A549 (cell line): ENCODE results near the gene ATP13A2. TPM values are rescaled to one million over a fixed set of nuclear protein-coding genes. Genes with fewer than 3 reads are reported as not detected.
A peak's percentile ranks its signal among the peaks of the same experiment; 100 is the strongest.

ENCODE experiments used
- ATAC-seq, 2 experiments: fragments of 200-7000 bp in 1 of 2; fragments of >200 bp in 1 of 2; cut with Nextera tagmentation in 1 of 2; cut with Tn5 transposase in 1 of 2; 3 replicates each; pipeline versions ENCODE4 v1.8.0 to v1.9.1; 2018 to 2020; ENCODE audit warnings: mild to moderate bottlenecking in 1 of 2, moderate library complexity in 1 of 2
- CTCF ChIA-PET: fragments of 300-600 bp; sonication (Branson Sonifier 250); formaldehyde crosslinking; extraction: SDS; loops from one replicate; lab custom pipeline; 2021; ENCODE audit warnings: antibody characterized with exemption, inconsistent platforms; lab: Yijun Ruan, JAX
- POLR2A ChIA-PET: fragments of 350-600 bp; formaldehyde crosslinking; extraction: SDS; loops from one replicate; lab custom pipeline; 2021; ENCODE audit warnings: antibody characterized with exemption, inconsistent platforms; lab: Yijun Ruan, JAX
- DNase-seq, 2 experiments: peaks; one replicate each; pipeline versions ENCODE4 v3.0.0 to v3.0.0-alpha.2; 2011 to 2016; ENCODE audit warnings: low read depth in 1 of 2, low spot score in 1 of 2
- FAIRE-seq: peaks from 2 replicates; lab custom pipeline; 2011; peaks lifted over from hg19 to GRCh38; lab: Jason Lieb, UNC
- H3K27ac ChIP-seq, 2 experiments: fragments of >200 bp; sonication (Bioruptor Twin); formaldehyde crosslinking; 3 replicates each; pipeline ENCODE4 v1.5.1; 2016 to 2017
- H3K4me1 ChIP-seq: fragments of >200 bp; sonication (Bioruptor Twin); formaldehyde crosslinking; 3 replicates; pipeline ENCODE4 v1.6.1; 2016
- H3K4me2 ChIP-seq: fragments of >200 bp; sonication (Bioruptor Twin); formaldehyde crosslinking; 3 replicates; pipeline ENCODE4 v1.6.1; 2016
- H3K4me3 ChIP-seq: fragments of >200 bp; sonication (Bioruptor Twin); formaldehyde crosslinking; 3 replicates; pipeline ENCODE4 v1.5.1; 2016
- H3K9me3 ChIP-seq: fragments of >200 bp; sonication (Bioruptor Twin); formaldehyde crosslinking; 3 replicates; pipeline ENCODE4 v1.6.1; 2016
- BCL3 ChIP-seq: fragments of >200 bp; sonication (Bioruptor Twin); formaldehyde crosslinking; IDR thresholded peaks from 3 replicates; pipeline ENCODE4 v1.6.1; 2016
- BHLHE40 ChIP-seq: IDR thresholded peaks from 2 replicates; pipeline ENCODE4 v1.6.1; 2012; ENCODE audit warnings: low read depth, low read length, inconsistent platforms
- CBX8 ChIP-seq: fragments of 200-600 bp; sonication (generic); IDR thresholded peaks from 2 replicates; pipeline ENCODE4 v1.6.1; 2016
- EHF ChIP-seq: fragments of 250-450 bp; sonication (Bioruptor Pico); IDR thresholded peaks from 2 replicates; pipeline ENCODE4 v1.5.0; 2020; ENCODE audit warnings: mild to moderate bottlenecking
- EHMT2 ChIP-seq: fragments of 200-600 bp; sonication (generic); IDR thresholded peaks from 2 replicates; pipeline ENCODE4 v1.6.1; 2016; ENCODE audit warnings: antibody characterized with exemption, low read depth, mild to moderate bottlenecking, moderate library complexity
- EP300 ChIP-seq, 2 experiments: fragments of >200 bp; sonication (Bioruptor Twin); formaldehyde crosslinking; IDR thresholded peaks; 2 replicates in 1 of 2; 3 replicates in 1 of 2; pipeline ENCODE4 v1.6.1; 2016 to 2017
- ESRRA ChIP-seq: fragments of 150-350 bp; IDR thresholded peaks from 2 replicates; pipeline ENCODE4 v1.6.1; 2014; ENCODE audit warnings: mild to moderate bottlenecking, low read length, borderline replicate concordance
- FOSL2 ChIP-seq, 2 experiments: fragments of 450-650 bp in 1 of 2; fragments of >200 bp in 1 of 2; sonication (Bioruptor Twin) in 1 of 2; formaldehyde crosslinking; IDR thresholded peaks; 2 replicates each; pipeline versions ENCODE4 v1.5.0 to v1.6.1; 2016 to 2020; ENCODE audit warnings: mild to moderate bottlenecking in 1 of 2, moderate library complexity in 1 of 2
- HES2 ChIP-seq: fragments of >200 bp; sonication (Bioruptor Twin); formaldehyde crosslinking; IDR thresholded peaks from 2 replicates; pipeline ENCODE4 v1.6.1; 2016
- HEYL ChIP-seq: fragments of 250-450 bp; sonication (Bioruptor Pico); IDR thresholded peaks from 2 replicates; pipeline ENCODE4 v1.8.0; 2021; ENCODE audit warnings: mild to moderate bottlenecking, moderate library complexity
- HMGXB4 ChIP-seq: fragments of 250-450 bp; sonication (Bioruptor Pico); IDR thresholded peaks from 2 replicates; pipeline ENCODE4 v1.5.0; 2021; ENCODE audit warnings: mild to moderate bottlenecking, moderate library complexity, borderline replicate concordance
- JUN ChIP-seq, 2 experiments: fragments of >200 bp; sonication (Bioruptor Twin); formaldehyde crosslinking; IDR thresholded peaks; 2 replicates in 1 of 2; 3 replicates in 1 of 2; pipeline ENCODE4 v1.6.1; 2016 to 2017
- JUNB ChIP-seq: fragments of >200 bp; sonication (Bioruptor Twin); formaldehyde crosslinking; IDR thresholded peaks from 2 replicates; pipeline ENCODE4 v1.6.1; 2016
- KDM5A ChIP-seq: fragments of 200-600 bp; sonication (generic); IDR thresholded peaks from 2 replicates; pipeline ENCODE4 v1.6.1; 2016; ENCODE audit warnings: antibody characterized with exemption, mild to moderate bottlenecking
- MAX ChIP-seq: IDR thresholded peaks from 2 replicates; pipeline ENCODE4 v1.6.1; 2012
- MAZ ChIP-seq: fragments of 150-350 bp; IDR thresholded peaks from 2 replicates; pipeline ENCODE4 v1.6.1; 2014; ENCODE audit warnings: antibody characterized with exemption, low read depth, low read length, borderline replicate concordance
- NR3C1 ChIP-seq: fragments of >200 bp; sonication (Bioruptor Twin); formaldehyde crosslinking; IDR thresholded peaks from 3 replicates; pipeline ENCODE4 v1.6.1; 2017
- PHF8 ChIP-seq: fragments of 200-600 bp; sonication (generic); IDR thresholded peaks from 2 replicates; pipeline ENCODE4 v1.6.1; 2016; ENCODE audit warnings: low read depth, mild to moderate bottlenecking, antibody characterized with exemption, moderate library complexity, borderline replicate concordance
- POLR2A ChIP-seq: IDR thresholded peaks from 2 replicates; pipeline ENCODE4 v1.6.1; 2012; ENCODE audit warnings: mild to moderate bottlenecking, low read length
- POLR2AphosphoS2 ChIP-seq: conservative IDR thresholded peaks from 2 replicates; pipeline ENCODE4 v1.6.1; 2012; ENCODE audit warnings: low read length, improper control_type of control experiment, inconsistent platforms
- RAD21 ChIP-seq, 2 experiments: fragments of >200 bp in 1 of 2; sonication (Bioruptor Twin) in 1 of 2; formaldehyde crosslinking in 1 of 2; IDR thresholded peaks in 1 of 2; conservative IDR thresholded peaks in 1 of 2; 2 replicates in 1 of 2; 3 replicates in 1 of 2; pipeline ENCODE4 v1.6.1; 2012 to 2018; ENCODE audit warnings: inconsistent platforms in 1 of 2
- RCOR1 ChIP-seq: fragments of 150-350 bp; IDR thresholded peaks from 2 replicates; pipeline ENCODE4 v1.6.1; 2014; ENCODE audit warnings: antibody characterized with exemption, low read length, low read depth
- RFX5 ChIP-seq: fragments of 450-650 bp; IDR thresholded peaks from 2 replicates; pipeline ENCODE4 v1.7.1; 2014; ENCODE audit warnings: antibody characterized with exemption, mild to moderate bottlenecking, moderate library complexity
- SMC3 ChIP-seq: fragments of >200 bp; sonication (Bioruptor Twin); formaldehyde crosslinking; IDR thresholded peaks from 3 replicates; pipeline ENCODE4 v1.6.1; 2018; ENCODE audit warnings: inconsistent platforms
- SREBF2 ChIP-seq: fragments of 450-650 bp; IDR thresholded peaks from 2 replicates; pipeline ENCODE4 v1.6.1; 2014; ENCODE audit warnings: mild to moderate bottlenecking, moderate library complexity
- WGBS: methylation state at CpG from one replicate; pipeline ENCODE4 v1.1.6; 2017; ENCODE audit errors: missing lambda C conversion rate; 5-methylcytosine and 5-hydroxymethylcytosine counted together
- polyA plus RNA-seq, 4 experiments: library from polyadenylated mRNA; depleted of rRNA in 3 of 4; stranded (reverse); fragments of >200 nt; fragmentation: RNase III in 1 of 4; extraction: RNeasy Plus Mini Kit Qiagen cat#74134 plus additional on column Dnase treatment in 1 of 4; gene quantifications; 2 replicates in 3 of 4; 3 replicates in 1 of 4; pipeline ENCODE4 v1.2.3, GENCODE V29; 2011 to 2017
- TF ChIP-seq, protein P1 (sequence below): fragments of 450-650 bp; IDR thresholded peaks from 2 replicates; pipeline ENCODE4 v1.6.1; 2014; ENCODE audit warnings: antibody characterized with exemption
- TF ChIP-seq, protein P2 (sequence below): fragments of 150-350 bp; IDR thresholded peaks from 2 replicates; pipeline ENCODE4 v1.6.1; 2014; ENCODE audit warnings: low read depth, mild to moderate bottlenecking, low read length
- TF ChIP-seq, protein P3 (sequence below): IDR thresholded peaks from 2 replicates; pipeline ENCODE4 v1.6.1; 2012

Gene ATP13A2
- polyA plus RNA-seq, 2 of the 4 experiments (the other 2 are of a cell fraction): 7.9 to 23.1 TPM

DNA sequence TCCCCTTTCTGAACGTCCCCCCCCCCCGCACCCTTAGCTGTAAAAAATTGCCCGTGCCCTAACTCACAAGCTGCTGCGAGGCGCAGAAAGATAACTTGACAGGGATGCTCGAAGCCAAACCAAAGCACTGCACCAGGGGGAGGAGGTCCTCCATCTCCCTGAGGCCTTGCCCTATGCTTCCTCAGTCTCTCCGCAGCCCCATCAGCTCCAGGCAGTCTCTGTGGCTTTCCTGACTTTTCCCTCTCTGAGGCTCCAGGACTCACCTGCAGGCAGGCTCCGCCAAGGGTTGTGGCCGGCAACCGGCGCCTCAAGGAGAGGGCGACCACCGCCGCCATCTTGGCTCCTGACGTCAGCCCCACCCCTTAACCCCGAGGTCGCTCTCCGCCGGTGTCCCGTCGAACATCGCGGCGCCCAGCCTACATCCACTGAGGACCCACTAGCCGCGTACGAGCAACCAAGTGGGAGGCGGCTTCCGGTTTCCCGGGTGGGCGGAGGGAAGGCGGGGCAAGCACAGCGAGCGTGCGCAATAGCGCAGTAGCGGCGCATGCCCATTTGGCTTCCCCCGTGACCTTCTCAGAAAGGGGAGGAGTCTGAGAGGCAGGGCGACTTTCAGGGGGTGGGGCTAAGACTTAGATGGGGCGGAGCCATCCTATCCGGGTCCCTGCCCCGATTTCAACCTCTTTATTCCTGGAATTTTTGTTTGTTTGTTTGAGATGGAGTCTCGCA, 42.1 kb upstream of the ATP13A2 start, which contains the start of gene SDHB:
TSS of gene SDHB (minus strand) at position 348 of the 726 bp plus-strand sequence. CDS start at position 335, 13 bp downstream.
- peak within 1 kb of the TSS; percentile 82 for H3K4me2 ChIP-seq
- CTCF ChIA-PET: interaction anchor here (1.8 kb wide), 1 partner anchor 72 kb away, joined by 5 read pairs; no protein-coding TSS in a partner anchor
- FAIRE-seq: no peak
- peak within 1 kb of the TSS; percentile 72 for H3K4me3 ChIP-seq
- no peaks in the 10 kb centered on the region for H3K9me3 ChIP-seq
- POLR2A ChIA-PET: no interaction called here
- ATAC-seq: peak; percentile 99
- H3K4me1 ChIP-seq: peaks cover 17% of the 10 kb centered on the region
- DNase-seq: peak; percentile 93 to 97
- TF ChIP-seq POLR2A: peak; percentile 79
- TF ChIP-seq, protein P1, sequence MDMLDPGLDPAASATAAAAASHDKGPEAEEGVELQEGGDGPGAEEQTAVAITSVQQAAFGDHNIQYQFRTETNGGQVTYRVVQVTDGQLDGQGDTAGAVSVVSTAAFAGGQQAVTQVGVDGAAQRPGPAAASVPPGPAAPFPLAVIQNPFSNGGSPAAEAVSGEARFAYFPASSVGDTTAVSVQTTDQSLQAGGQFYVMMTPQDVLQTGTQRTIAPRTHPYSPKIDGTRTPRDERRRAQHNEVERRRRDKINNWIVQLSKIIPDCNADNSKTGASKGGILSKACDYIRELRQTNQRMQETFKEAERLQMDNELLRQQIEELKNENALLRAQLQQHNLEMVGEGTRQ: peak; percentile 75
- TF ChIP-seq NR3C1: no peak
- no peak for TF ChIP-seq SREBF2
- no peak for TF ChIP-seq RCOR1
- TF ChIP-seq JUNB: no peak
- TF ChIP-seq FOSL2 (IDR thresholded peaks at IDR 0.05): no peak
- TF ChIP-seq FOSL2 (CRISPR knock-in tag; IDR thresholded peaks at IDR 0.05): no peak
- peak; percentile 93 for TF ChIP-seq KDM5A
- peak; percentile 64; the same call in 1 of the 2 replicates for TF ChIP-seq PHF8
- peak; percentile 55 for TF ChIP-seq MAX
- no peak for TF ChIP-seq EHF (CRISPR knock-in tag)
- TF ChIP-seq, protein P2, sequence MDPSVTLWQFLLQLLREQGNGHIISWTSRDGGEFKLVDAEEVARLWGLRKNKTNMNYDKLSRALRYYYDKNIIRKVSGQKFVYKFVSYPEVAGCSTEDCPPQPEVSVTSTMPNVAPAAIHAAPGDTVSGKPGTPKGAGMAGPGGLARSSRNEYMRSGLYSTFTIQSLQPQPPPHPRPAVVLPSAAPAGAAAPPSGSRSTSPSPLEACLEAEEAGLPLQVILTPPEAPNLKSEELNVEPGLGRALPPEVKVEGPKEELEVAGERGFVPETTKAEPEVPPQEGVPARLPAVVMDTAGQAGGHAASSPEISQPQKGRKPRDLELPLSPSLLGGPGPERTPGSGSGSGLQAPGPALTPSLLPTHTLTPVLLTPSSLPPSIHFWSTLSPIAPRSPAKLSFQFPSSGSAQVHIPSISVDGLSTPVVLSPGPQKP: no peak
- TF ChIP-seq HEYL (CRISPR knock-in tag): no peak
- TF ChIP-seq ESRRA: no peak
- no peak for TF ChIP-seq BCL3
- peak in 1 of 2 experiments; percentile 32; a peak in 1 of 5 replicates for TF ChIP-seq JUN (IDR thresholded peaks at IDR 0.05)
- 2% methylated on average over 36 of the region's 44 CpGs for WGBS
- peak within 1 kb of the TSS; percentile 78 to 95 for H3K27ac ChIP-seq

DNA sequence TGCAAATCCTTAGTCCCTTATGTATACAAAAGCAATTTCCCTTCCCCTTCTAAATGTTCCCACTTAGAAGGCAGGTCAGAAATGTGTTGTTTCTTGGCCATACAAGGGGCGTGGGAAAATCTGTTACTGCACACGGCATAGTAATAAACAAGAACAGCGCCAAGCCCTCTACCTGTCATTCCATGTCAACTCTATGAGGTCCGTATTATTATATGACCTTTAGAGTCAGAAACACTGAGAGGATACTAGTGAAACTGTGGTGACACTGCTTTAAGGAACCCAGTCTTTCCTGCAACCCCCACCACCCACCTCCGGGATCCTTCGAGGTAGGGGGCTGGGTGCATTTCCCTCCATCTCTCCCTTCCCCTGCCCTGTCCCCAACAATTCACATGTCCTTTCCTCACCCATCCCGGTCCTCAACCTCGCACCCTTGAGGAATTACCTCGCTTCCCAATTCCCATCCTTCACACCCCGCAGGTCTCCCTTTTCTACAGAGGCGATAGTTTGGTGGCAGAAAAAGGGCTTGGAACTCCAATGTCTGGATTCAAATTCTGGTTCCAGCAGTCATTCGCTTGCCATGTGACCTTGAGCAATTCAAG, 41.5 kb upstream of the ATP13A2 start:
- no peak for FAIRE-seq
- TF ChIP-seq, protein P3, sequence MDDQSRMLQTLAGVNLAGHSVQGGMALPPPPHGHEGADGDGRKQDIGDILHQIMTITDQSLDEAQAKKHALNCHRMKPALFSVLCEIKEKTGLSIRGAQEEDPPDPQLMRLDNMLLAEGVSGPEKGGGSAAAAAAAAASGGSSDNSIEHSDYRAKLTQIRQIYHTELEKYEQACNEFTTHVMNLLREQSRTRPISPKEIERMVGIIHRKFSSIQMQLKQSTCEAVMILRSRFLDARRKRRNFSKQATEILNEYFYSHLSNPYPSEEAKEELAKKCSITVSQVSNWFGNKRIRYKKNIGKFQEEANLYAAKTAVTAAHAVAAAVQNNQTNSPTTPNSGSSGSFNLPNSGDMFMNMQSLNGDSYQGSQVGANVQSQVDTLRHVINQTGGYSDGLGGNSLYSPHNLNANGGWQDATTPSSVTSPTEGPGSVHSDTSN: no peak
- TF ChIP-seq MAZ (no peak), HES2 (no peak), BHLHE40 (no peak), CBX8 (no peak), RAD21 (conservative IDR thresholded peaks at IDR 0.05 in 1 of 2, IDR thresholded peaks at IDR 0.05 in 1 of 2) (no peak), EP300 (IDR thresholded peaks at IDR 0.05) (no peak), HMGXB4 (CRISPR knock-in tag) (no peak), RFX5 (no peak), POLR2AphosphoS2 (no peak), KDM5A (no peak), SMC3 (no peak), EHMT2 (no peak), JUN (IDR thresholded peaks at IDR 0.05) (no peak)

More for the DNA sequence above, 41.5 kb upstream of the ATP13A2 start:
- ATAC-seq (no peak), DNase-seq (no peak)
- POLR2A ChIA-PET: no interaction called here
- peak overlapping the region; percentile 72 for H3K4me3 ChIP-seq
- WGBS: 3% methylated on average over 12 of the region's 12 CpGs
- H3K27ac ChIP-seq: peak overlapping the region; percentile 78 to 95
- peak overlapping the region; percentile 82 for H3K4me2 ChIP-seq
- peaks cover 17% of the 10 kb centered on the region for H3K4me1 ChIP-seq
- CTCF ChIA-PET: no interaction called here
- no peaks in the 10 kb centered on the region for H3K9me3 ChIP-seq
